ENCODE data around the gene VPS36. TPM values are rescaled to one million over a fixed set of nuclear protein-coding genes. Genes with fewer than 3 reads are reported as not detected.

The VPS36 gene
- total and polyA plus RNA-seq, 9 of the 15 experiments (the other 6 are each of a cell fraction or from before 2014, with no cell fraction given), result 8.4 to 30.6 (median 23.7) TPM

- TF ChIP-seq, protein P1, sequence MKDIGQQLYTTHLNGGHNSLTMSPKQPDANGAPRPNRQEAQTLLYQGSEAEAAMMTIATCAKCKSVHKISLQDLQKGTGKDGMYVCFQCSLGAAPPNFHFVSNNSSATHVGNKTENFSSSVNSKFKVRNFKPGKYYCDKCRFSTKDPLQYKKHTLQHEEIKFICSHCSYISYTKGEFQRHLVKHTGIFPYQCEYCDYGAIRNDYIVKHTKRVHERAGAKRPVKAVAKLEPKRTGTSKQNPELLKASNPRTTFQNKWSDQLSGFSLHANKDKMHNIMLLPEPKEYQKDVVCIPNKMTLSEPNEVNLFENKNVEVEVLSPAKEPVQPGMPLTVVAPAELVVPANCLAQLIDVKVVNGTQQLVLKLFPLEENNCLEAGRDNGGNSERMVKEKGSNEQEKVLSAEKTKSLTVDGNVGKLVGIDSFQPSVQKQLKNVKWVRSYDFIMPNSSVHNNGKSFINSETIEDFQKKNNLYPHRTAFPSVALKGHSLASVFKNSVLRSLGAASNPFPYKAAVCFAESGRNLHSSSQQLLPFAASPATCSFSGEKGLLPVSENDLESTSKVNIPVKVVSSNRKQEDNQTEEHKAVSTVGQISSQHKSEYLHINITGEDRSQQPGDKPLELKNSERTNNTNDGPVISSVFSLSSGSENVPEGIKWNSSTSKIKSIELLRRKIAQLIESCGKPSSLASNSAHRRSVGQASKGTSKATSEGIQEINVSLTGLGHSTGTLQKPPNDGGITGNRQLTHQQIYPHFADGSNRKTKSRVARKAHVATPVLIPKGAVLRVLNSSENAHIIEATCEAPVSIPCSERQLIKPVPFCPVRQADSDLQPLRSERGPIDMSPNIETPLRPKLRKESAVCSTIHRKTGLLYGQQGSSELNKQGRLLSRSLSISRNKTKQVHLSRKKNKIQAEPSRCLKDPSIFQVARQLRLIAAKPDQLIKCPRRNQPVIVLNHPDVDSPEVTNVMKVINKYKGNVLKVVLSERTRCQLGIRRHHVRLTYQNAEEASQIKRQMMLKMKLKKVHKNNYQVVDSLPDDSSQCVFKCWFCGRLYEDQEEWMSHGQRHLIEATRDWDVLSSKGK (CRISPR knock-in tag; IDR thresholded peaks at IDR 0.05), result no peak
These were observed 2.0 kb upstream of the VPS36 start (continued) for GRCh38 chr13:52452470-52452869.

- Histone ChIP-seq H3K9me3 (replicated peaks; ENCODE audit: control insufficient read depth, insufficient read depth, low read depth, low read length) (no peaks in the 10 kb centered on the region; the same call in 1 of the 2 replicates), H3K4me3 (no peak overlapping the region), H3K27me3 (ENCODE audit: control insufficient read depth in 2 of 2, insufficient read depth in 2 of 2, low read length in 2 of 2) (no peaks in the 10 kb centered on the region), H3K79me2 (ENCODE audit: control insufficient read depth, insufficient read depth, low read length) (peaks cover 54% of the 10 kb centered on the region), H3K27ac (ENCODE audit: extremely low read depth, low read depth, low read length) (no peak overlapping the region), H3K9ac (ENCODE audit: insufficient read depth in 1 of 2, low read depth in 2 of 2, low read length in 2 of 2) (no peak overlapping the region), H3K9me1 (ENCODE audit: control insufficient read depth, insufficient read depth, low read length) (no peaks in the 10 kb centered on the region), H3K4me1 (replicated peaks in 1 of 2; ENCODE audit: control insufficient read depth in 2 of 2, insufficient read depth in 2 of 2, low read length in 2 of 2) (peaks cover 0 to 9% of the 10 kb centered on the region in 2 experiments; a peak in 4 of 5 replicates), H4K20me1 (replicated peaks; ENCODE audit: control insufficient read depth, insufficient read depth, low read length) (no peaks in the 10 kb centered on the region), H3K4me2 (ENCODE audit: insufficient read depth, low read length) (no peak overlapping the region), H2AFZ (ENCODE audit: low read depth, low read length) (no peak overlapping the region), H3K36me3 (ENCODE audit: control insufficient read depth, insufficient read depth, low read length) (peaks cover 15% of the 10 kb centered on the region; the same call in 2 of the 3 replicates)
- POLR2A ChIA-PET, result interaction anchor here (1.5 kb wide), 1 partner anchor 102 kb away, joined by 7 read pairs; no protein-coding TSS in a partner anchor
- DNase-seq (ENCODE audit: extremely low read depth in 1 of 4, low spot score in 3 of 4) (no peak), FAIRE-seq (no peak), ATAC-seq (no peak)
- intact Hi-C loops (cut with micrococcal nuclease) (loop anchor here (2.0 to 10.0 kb wide), 4 partner anchors 104 to 456 kb away; partner anchors contain the start of genes NEK3 and SUGT1), in situ Hi-C loops (cut with MboI) (no loop called here)
- 89% methylated on average over 7 of the region's 24 CpGs for WGBS (ENCODE audit: insufficient coverage, low coverage, missing lambda C conversion rate)
- BruUV-seq (replicated peaks), result no TSS peak
- CTCF ChIA-PET (ENCODE audit: low intra/inter-chr PET ratio), result interaction anchor here (0.7 to 0.8 kb wide), 3 partner anchors 324 to 1325 kb away, joined by 3 read pairs; no protein-coding TSS in a partner anchor
- TF ChIP-seq JUND (IDR thresholded peaks at IDR 0.05; ENCODE audit: borderline replicate concordance, low read depth, low read length) (no peak), JUND (tag; IDR thresholded peaks at IDR 0.05; ENCODE audit: borderline replicate concordance, low read depth, low read length) (no peak), ASH1L (IDR thresholded peaks at IDR 0.05; ENCODE audit: borderline replicate concordance, low read depth, partially characterized antibody) (no peak), HMGN3 (IDR thresholded peaks at IDR 0.05; ENCODE audit: borderline replicate concordance, extremely low read depth, insufficient read length, low read depth, low read length) (no peak), TEAD1 (CRISPR knock-in tag; IDR thresholded peaks at IDR 0.05) (no peak), C11orf30 (IDR thresholded peaks at IDR 0.05; ENCODE audit: low read depth) (no peak), NFE2L1 (tag; IDR thresholded peaks at IDR 0.05; ENCODE audit: borderline replicate concordance, low read depth) (no peak), HMGXB4 (CRISPR knock-in tag; IDR thresholded peaks at IDR 0.05) (no peak), KDM4B (IDR thresholded peaks at IDR 0.05; ENCODE audit: borderline replicate concordance in 2 of 2, low read depth in 1 of 2) (no peak), PRPF4 (IDR thresholded peaks at IDR 0.05; ENCODE audit: insufficient read depth, low read depth, low read length, poor library complexity, severe bottlenecking) (no peak), TBL1XR1 (IDR thresholded peaks at IDR 0.05; ENCODE audit: low read length in 2 of 2) (no peak)
These were observed 836 bp upstream of the VPS36 start for GRCh38 chr13:52451135-52451804.
